Keratinocyte (primary cell): ENCODE data around the gene TBX3. TPM values are rescaled to one million over a fixed set of nuclear protein-coding genes. Genes with fewer than 3 reads are reported as not detected.

Source experiments
- DNase-seq: peaks from one replicate; pipeline ENCODE4 v3.0.0-alpha.2; 2011; ENCODE audit warnings: low read depth, missing footprints, low spot score
- FAIRE-seq: peaks from 2 replicates; lab custom pipeline; 2011; peaks lifted over from hg19 to GRCh38; lab: Jason Lieb, UNC
- H2AFZ ChIP-seq: 2 replicates; pipeline ENCODE4 v1.6.0; 2012; ENCODE audit warnings: low read length, control low read depth, inconsistent platforms; ENCODE audit not compliant: control insufficient read depth
- H3K27ac ChIP-seq: 2 replicates; pipeline ENCODE4 v1.5.1; 2011; ENCODE audit warnings: low read length; ENCODE audit not compliant: control insufficient read depth, insufficient read depth
- H3K27me3 ChIP-seq: 3 replicates; pipeline ENCODE4 v1.6.0; 2011; ENCODE audit warnings: low read length; ENCODE audit not compliant: control insufficient read depth, insufficient read depth; ENCODE audit errors: extremely low read depth
- H3K36me3 ChIP-seq, 2 experiments: 2 replicates in 1 of 2; 3 replicates in 1 of 2; pipeline ENCODE4 v1.5.1; 2011; ENCODE audit warnings: low read length in 2 of 2, mild to moderate bottlenecking in 1 of 2; ENCODE audit not compliant: control insufficient read depth in 2 of 2, insufficient read depth in 2 of 2; ENCODE audit errors: extremely low read depth in 1 of 2
- H3K4me1 ChIP-seq: 3 replicates; pipeline ENCODE4 v1.5.1; 2011; ENCODE audit warnings: low read length; ENCODE audit not compliant: control insufficient read depth, insufficient read depth; ENCODE audit errors: extremely low read depth
- H3K4me2 ChIP-seq: 3 replicates; pipeline ENCODE4 v1.6.0; 2011; ENCODE audit warnings: low read depth, low read length; ENCODE audit not compliant: control insufficient read depth, insufficient read depth; ENCODE audit errors: extremely low read depth
- H3K4me3 ChIP-seq, 3 experiments: fragments of 200-600 bp in 1 of 3; sonication (generic) in 1 of 3; 2 replicates in 2 of 3; 3 replicates in 1 of 3; pipeline ENCODE4 v1.5.1; 2011 to 2016; ENCODE audit warnings: low read length in 3 of 3, mild to moderate bottlenecking in 3 of 3, control low read depth in 2 of 3, inconsistent platforms in 1 of 3, low read depth in 1 of 3, mixed read lengths in 1 of 3, mixed run types in 1 of 3, moderate library complexity in 1 of 3; ENCODE audit not compliant: control insufficient read depth in 2 of 3, insufficient read depth in 2 of 3; ENCODE audit errors: extremely low read depth in 1 of 3
- H3K79me2 ChIP-seq: 2 replicates; pipeline ENCODE4 v1.6.0; 2012; ENCODE audit warnings: low read length; ENCODE audit not compliant: control insufficient read depth, insufficient read depth
- H3K9ac ChIP-seq: 3 replicates; pipeline ENCODE4 v1.6.0; 2011; ENCODE audit warnings: low read length; ENCODE audit not compliant: control insufficient read depth, insufficient read depth; ENCODE audit errors: extremely low read depth
- H3K9me1 ChIP-seq: 3 replicates; pipeline ENCODE4 v1.6.0; 2011; ENCODE audit warnings: low read length; ENCODE audit not compliant: control insufficient read depth, insufficient read depth; ENCODE audit errors: extremely low read depth
- H3K9me3 ChIP-seq: 2 replicates; pipeline ENCODE4 v1.5.1; 2012; ENCODE audit warnings: low read depth, low read length; ENCODE audit not compliant: control insufficient read depth
- H4K20me1 ChIP-seq: 3 replicates; pipeline ENCODE4 v1.6.0; 2011; ENCODE audit warnings: low read length; ENCODE audit not compliant: control insufficient read depth, insufficient read depth; ENCODE audit errors: extremely low read depth
- CTCF ChIP-seq, 3 experiments: IDR thresholded peaks in 1 of 3; conservative IDR thresholded peaks in 1 of 3; optimal IDR thresholded peaks in 1 of 3; 2 replicates in 2 of 3; 3 replicates in 1 of 3; pipeline versions ENCODE3 to v1.5.1; 2011; ENCODE audit warnings: low read length in 3 of 3, mild to moderate bottlenecking in 3 of 3, moderate library complexity in 2 of 3, control low read depth in 1 of 3, inconsistent platforms in 1 of 3; ENCODE audit not compliant: insufficient read depth in 2 of 3; ENCODE audit errors: extremely low read depth in 1 of 3
- EZH2 ChIP-seq: IDR thresholded peaks from one replicate; pipeline ENCODE4 v1.6.1; 2012; ENCODE audit warnings: inconsistent platforms, mild to moderate bottlenecking, low read length, moderate library complexity
- dilution Hi-C: fragments of 300-500 bp; cut with MboI; formaldehyde crosslinking; loops from one replicate; pipeline ENCODE4 v1.7.0; 2020; ENCODE audit warnings: low sequenced_read_pairs; ENCODE audit not compliant: extremely low pct_ligation_motif_present
- polyA minus RNA-seq, 3 experiments: library from RNA; depleted of rRNA, polyadenylated mRNA; stranded (reverse); fragments of >200 nt; gene quantifications; 1 replicate in 1 of 3; 2 replicates in 1 of 3; 3 replicates in 1 of 3; pipeline ENCODE4 v1.2.3, GENCODE V29; 2011
- polyA plus RNA-seq, 5 experiments: library from polyadenylated mRNA; depleted of rRNA in 3 of 5; stranded (reverse) in 3 of 5; stranded (forward) in 1 of 5; unstranded in 1 of 5; fragments of >200 nt; gene quantifications; 1 replicate in 1 of 5; 2 replicates in 3 of 5; 3 replicates in 1 of 5; pipeline versions ENCODE4 v1.2.1 to v1.2.3, GENCODE V29; 2011 to 2012; ENCODE audit warnings: missing spikeins in 2 of 5, low read depth in 1 of 5, low replicate concordance in 1 of 5

Gene TBX3
- polyA plus RNA-seq: 5.3 to 11.6 TPM (median 7.8 TPM) in 3 replicates
- polyA plus RNA-seq (2011; ENCODE audit: low read depth): 1.3 TPM
- polyA plus RNA-seq (2011; cell fraction: cytosol; rRNA removed): 2.2 and 2.5 TPM in 2 replicates
- polyA plus RNA-seq (2011; cell fraction: nucleus; rRNA removed): 20.3 and 23.9 TPM in 2 replicates
- 3.1 and 10.3 TPM in 2 replicates for polyA plus RNA-seq (2012; ENCODE audit: low replicate concordance)
- polyA minus RNA-seq: 5.2 to 10.4 TPM (median 7.7 TPM) in 3 replicates
- 5.2 TPM for polyA minus RNA-seq (2011; cell fraction: cytosol; rRNA and poly(A)+ RNA removed)
- polyA minus RNA-seq (2011; cell fraction: nucleus; rRNA and poly(A)+ RNA removed): 11.9 and 18.3 TPM in 2 replicates

- Histone ChIP-seq H3K9me3 (no peaks in the 10 kb centered on the region), H3K4me1 (peaks cover 13% of the 10 kb centered on the region), H3K27me3 (no peaks in the 10 kb centered on the region), H3K9ac (peak within 1 kb of the TSS; percentile 86), H3K4me3 (peak within 1 kb of the TSS; percentile 78 to 89 (median 78)), H3K79me2 (peaks cover 39% of the 10 kb centered on the region), H3K27ac (peak within 1 kb of the TSS; percentile 85), H2AFZ (peak within 1 kb of the TSS; percentile 94), H3K36me3 (peaks cover 3 to 4% of the 10 kb centered on the region in 2 experiments), H3K9me1 (no peaks in the 10 kb centered on the region), H4K20me1 (no peaks in the 10 kb centered on the region), H3K4me2 (peak within 1 kb of the TSS; percentile 98)
- peak; percentile 82 for DNase-seq
- dilution Hi-C loops: no loop called here
- FAIRE-seq: peak; percentile 78
- TF ChIP-seq CTCF (optimal IDR thresholded peaks at IDR 0.05 in 1 of 3, IDR thresholded peaks at IDR 0.05 in 1 of 3, conservative IDR thresholded peaks at IDR 0.05 in 1 of 3; ENCODE audit: extremely low read depth in 1 of 3, insufficient read depth in 2 of 3, low read length in 3 of 3) (peak; percentile 19 to 62 (median 46)), EZH2 (no peak)
Observed at GRCh38 chr12:114684098-114684869, at the start of gene TBX3. Gene TBX3 (minus strand): TSS chr12:114684175. CDS start chr12:114683200, 975 bp downstream.

- Histone ChIP-seq H3K4me1 (no peaks in the 10 kb centered on the region), H3K9me3 (no peaks in the 10 kb centered on the region), H2AFZ (no peak overlapping the region), H3K27me3 (peaks cover 23% of the 10 kb centered on the region), H3K27ac (no peak overlapping the region), H3K79me2 (no peaks in the 10 kb centered on the region), H3K4me3 (no peak overlapping the region), H3K9ac (no peak overlapping the region), H3K36me3 (no peaks in the 10 kb centered on the region), H4K20me1 (no peaks in the 10 kb centered on the region), H3K4me2 (no peak overlapping the region), H3K9me1 (no peaks in the 10 kb centered on the region)
- dilution Hi-C loops: no loop called here
- TF ChIP-seq EZH2 (no peak), CTCF (optimal IDR thresholded peaks at IDR 0.05 in 1 of 3, IDR thresholded peaks at IDR 0.05 in 1 of 3, conservative IDR thresholded peaks at IDR 0.05 in 1 of 3; ENCODE audit: extremely low read depth in 1 of 3, insufficient read depth in 2 of 3, low read length in 3 of 3) (no peak)
- no peak for DNase-seq
- no peak for FAIRE-seq
Observed at GRCh38 chr12:114732426-114733030, 48.6 kb upstream of the TBX3 start.
